GM12891 (cell line): ENCODE data around the gene IGFBP3.

ENCODE experiments used
- DNase-seq: peaks from one replicate; pipeline ENCODE4 v3.0.0; 2011; ENCODE audit warnings: low spot score; ENCODE audit not compliant: insufficient read length
- FAIRE-seq: peaks from 2 replicates; lab custom pipeline; 2011; peaks lifted over from hg19 to GRCh38; lab: Jason Lieb, UNC
- PAX5 ChIP-seq: IDR thresholded peaks from 2 replicates; pipeline ENCODE4 v1.6.1; 2011; ENCODE audit warnings: low read length, moderate library complexity, mild to moderate bottlenecking; ENCODE audit not compliant: insufficient read depth, severe bottlenecking
- POLR2A ChIP-seq: IDR thresholded peaks from 2 replicates; pipeline ENCODE4 v1.6.1; 2011; ENCODE audit warnings: low read depth, low read length, control low read depth
- POLR2AphosphoS5 ChIP-seq: IDR thresholded peaks from 2 replicates; pipeline ENCODE4 v1.6.1; 2011; ENCODE audit warnings: low read depth, low read length, control low read depth
- POU2F2 ChIP-seq: IDR thresholded peaks from 2 replicates; pipeline ENCODE4 v1.6.1; 2011; ENCODE audit warnings: low read depth, mild to moderate bottlenecking, control low read depth, low read length, moderate library complexity
- SPI1 ChIP-seq: IDR thresholded peaks from 2 replicates; pipeline ENCODE4 v1.6.1; 2011; ENCODE audit warnings: low read depth, low read length, control low read depth
- TAF1 ChIP-seq: IDR thresholded peaks from 2 replicates; pipeline ENCODE4 v1.6.1; 2011; ENCODE audit warnings: low read depth, low read length, control low read depth

IGFBP3 gene

DNA sequence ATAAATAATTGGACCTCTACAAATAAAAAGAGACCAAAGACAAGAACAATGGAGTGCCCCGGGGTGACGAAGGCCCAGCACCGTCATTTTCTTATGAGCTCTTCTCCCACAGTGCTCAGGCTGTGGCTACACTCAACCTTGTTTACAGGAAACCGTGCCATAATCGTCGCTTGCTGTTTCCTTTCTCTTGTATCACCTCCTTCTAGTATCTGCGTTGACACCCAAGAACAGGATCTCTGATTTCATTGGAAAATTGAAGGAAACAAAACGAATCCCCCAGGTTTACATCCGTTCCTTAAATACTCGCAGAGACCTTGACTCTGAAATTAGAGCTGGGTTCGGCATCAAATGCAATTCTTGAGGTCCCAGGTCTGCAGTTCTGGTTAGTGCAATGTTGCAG lies 1.7 kb upstream of the IGFBP3 start:
- DNase-seq (no peak), FAIRE-seq (no peak)
- TF ChIP-seq POU2F2 (no peak), POLR2AphosphoS5 (no peak), POLR2A (no peak), TAF1 (no peak), PAX5 (no peak), SPI1 (no peak)

DNA sequence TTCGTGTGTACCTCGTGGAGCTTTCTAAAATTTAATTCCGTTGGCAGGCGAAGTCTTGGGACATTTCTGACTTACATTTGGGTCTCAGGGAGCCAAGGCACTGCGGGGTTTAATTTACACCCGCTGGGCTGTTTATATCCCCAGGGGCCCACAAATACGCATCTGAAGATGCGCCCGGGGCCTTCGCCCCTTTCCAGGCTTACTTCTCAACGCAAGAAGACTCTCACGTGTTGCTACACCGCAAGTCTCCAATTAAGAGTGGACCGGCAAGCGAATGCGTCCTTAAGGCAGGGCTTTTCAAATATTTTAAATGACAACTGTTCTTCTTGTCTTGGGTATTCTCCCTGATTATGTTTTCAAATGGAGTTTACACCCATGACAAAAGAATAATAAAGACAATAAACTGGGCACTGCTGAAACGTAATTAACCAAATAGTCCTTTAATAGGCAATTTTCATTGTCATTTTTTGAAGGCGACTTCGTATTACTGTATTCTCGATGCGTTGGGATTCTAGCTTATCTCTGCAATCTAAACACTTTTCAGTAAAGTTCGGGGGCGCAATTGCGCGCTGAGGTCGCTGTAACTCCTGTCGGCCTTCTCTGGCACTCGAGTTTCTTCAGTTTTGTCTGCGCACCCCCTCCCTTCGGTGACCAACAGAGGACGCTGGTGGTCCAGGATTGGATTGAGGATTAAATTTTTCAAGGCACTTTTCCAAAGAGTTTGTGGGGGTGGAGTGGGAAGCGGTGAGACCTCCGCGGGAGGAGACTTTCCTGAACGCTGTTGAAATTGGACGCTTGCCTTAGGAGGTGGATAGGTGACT lies 837 bp upstream of the IGFBP3 start:
- FAIRE-seq: no peak

DNA sequence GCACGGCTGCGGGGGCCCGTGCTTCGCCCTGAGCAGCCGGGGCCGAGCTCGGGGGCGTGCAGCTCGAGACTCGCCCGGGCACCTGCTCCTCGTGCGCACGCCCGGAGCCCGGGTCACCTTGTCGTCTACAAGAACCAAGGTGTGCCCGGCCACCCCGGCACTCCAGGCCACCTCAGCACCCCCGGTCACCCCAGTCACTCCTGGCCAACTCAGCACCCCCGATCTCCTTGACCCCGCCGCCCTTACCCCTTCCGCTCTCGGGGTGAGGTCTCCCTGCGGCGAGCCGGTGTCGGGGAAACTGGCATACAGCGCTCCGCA lies 268 bp upstream of the IGFBP3 start:
- TF ChIP-seq PAX5: no peak
- TF ChIP-seq POLR2AphosphoS5: no peak
- no peak for TF ChIP-seq POU2F2
- TF ChIP-seq POLR2A: no peak
- TF ChIP-seq SPI1: no peak
- no peak for TF ChIP-seq TAF1
- FAIRE-seq (no peak), DNase-seq (no peak)

More for the DNA sequence above, 837 bp upstream of the IGFBP3 start:
- TF ChIP-seq POU2F2 (no peak), SPI1 (no peak), PAX5 (no peak), POLR2A (no peak), TAF1 (no peak), POLR2AphosphoS5 (no peak)
- no peak for DNase-seq

- no peak for DNase-seq
- no peak for TF ChIP-seq TAF1
- TF ChIP-seq SPI1: no peak
- TF ChIP-seq PAX5: no peak
- no peak for TF ChIP-seq POU2F2
- no peak for TF ChIP-seq POLR2AphosphoS5
- TF ChIP-seq POLR2A: no peak
- FAIRE-seq: no peak
Measured at GRCh38 chr7:45919993-45920459, 1.0 kb downstream of the IGFBP3 start.

- FAIRE-seq: no peak
Measured at GRCh38 chr7:45919231-45919784, 1.8 kb downstream of the IGFBP3 start.

GRCh38 chr7:45918556-45918955 lies 2.5 kb downstream of the IGFBP3 start:
- DNase-seq (no peak), FAIRE-seq (no peak)
- TF ChIP-seq POU2F2 (no peak), TAF1 (no peak), SPI1 (no peak), POLR2A (no peak), PAX5 (no peak), POLR2AphosphoS5 (no peak)

More at GRCh38 chr7:45919231-45919784, 1.8 kb downstream of the IGFBP3 start:
- no peak for DNase-seq
- TF ChIP-seq PAX5 (no peak), SPI1 (no peak), TAF1 (no peak), POU2F2 (no peak), POLR2A (no peak), POLR2AphosphoS5 (no peak)

- DNase-seq (peak; percentile 59), FAIRE-seq (peak; percentile 91)
- TF ChIP-seq POU2F2 (no peak), SPI1 (no peak), PAX5 (no peak), TAF1 (no peak), POLR2A (no peak), POLR2AphosphoS5 (no peak)
Measured at GRCh38 chr7:45917658-45918057, 3.4 kb downstream of the IGFBP3 start.

GRCh38 chr7:45917064-45917463 lies 4.0 kb downstream of the IGFBP3 start:
- no peak for FAIRE-seq
- no peak for TF ChIP-seq PAX5
- no peak for TF ChIP-seq POU2F2
- no peak for DNase-seq

GRCh38 chr7:45915606-45916005 lies 5.5 kb downstream of the IGFBP3 start:
- FAIRE-seq (no peak), DNase-seq (no peak)
- no peak for TF ChIP-seq POU2F2
- no peak for TF ChIP-seq POLR2A
- no peak for TF ChIP-seq POLR2AphosphoS5
- TF ChIP-seq SPI1: no peak
- no peak for TF ChIP-seq PAX5
- TF ChIP-seq TAF1: no peak

DNA sequence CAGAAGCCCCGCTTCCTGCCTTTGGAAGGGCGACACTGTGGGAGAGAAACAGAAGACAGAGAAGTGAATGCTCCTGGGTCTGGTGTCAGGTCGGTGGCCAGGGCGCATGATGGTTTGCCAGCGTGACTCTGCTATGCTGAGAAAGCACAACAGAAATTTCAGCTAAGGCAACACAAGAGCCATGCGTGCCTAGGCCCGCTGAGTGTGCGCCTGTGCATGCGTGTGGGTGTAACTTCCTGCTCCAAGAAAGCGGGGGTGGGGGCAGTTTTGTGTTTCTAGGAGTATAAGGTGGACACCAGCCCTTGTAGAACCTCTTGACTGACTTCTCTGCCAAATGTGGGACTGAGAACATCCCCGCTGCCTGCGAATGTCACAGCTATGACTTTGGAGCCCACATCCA lies 6.2 kb downstream of the IGFBP3 start:
- TF ChIP-seq POLR2A (no peak), PAX5 (no peak), TAF1 (no peak), SPI1 (no peak), POU2F2 (no peak), POLR2AphosphoS5 (no peak)
- no peak for DNase-seq
- no peak for FAIRE-seq
